DMS114 treated with DMSO at 0.1 percent for 48 hours (cell line): ENCODE results near the gene ABCG1.

Experiments
- DNase-seq: peaks from one replicate; lab custom pipeline; 2025; ENCODE audit not compliant: unreplicated experiment; lab: John Stamatoyannopoulos, UW

The ABCG1 gene

DNA sequence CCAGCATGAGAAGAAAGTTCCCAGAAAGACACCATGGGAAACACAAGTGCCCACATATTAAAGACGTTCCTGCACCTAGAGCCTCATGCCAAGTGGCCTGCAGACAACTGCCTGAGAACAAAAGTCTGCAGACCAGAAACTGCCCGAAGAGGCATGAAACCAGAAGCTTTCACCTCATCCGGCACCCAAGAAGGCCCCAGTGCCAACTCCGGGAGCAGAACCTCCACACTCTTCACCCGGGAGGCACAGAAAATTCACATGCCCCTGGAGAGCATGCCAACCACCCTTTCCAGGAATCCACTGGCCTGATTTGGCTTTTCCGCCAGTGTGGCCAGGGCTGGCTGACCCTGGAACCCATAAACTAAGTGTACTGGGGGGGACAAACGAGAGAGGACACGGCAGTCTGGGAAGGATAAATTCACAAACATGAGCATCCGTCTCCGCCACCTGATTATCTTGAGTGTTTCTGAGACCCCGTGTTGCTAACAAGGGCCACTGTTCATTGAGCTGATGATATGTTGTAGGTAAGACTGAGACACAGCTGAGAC lies 125.1 kb downstream of the ABCG1 start:
- no peak for DNase-seq

DNA sequence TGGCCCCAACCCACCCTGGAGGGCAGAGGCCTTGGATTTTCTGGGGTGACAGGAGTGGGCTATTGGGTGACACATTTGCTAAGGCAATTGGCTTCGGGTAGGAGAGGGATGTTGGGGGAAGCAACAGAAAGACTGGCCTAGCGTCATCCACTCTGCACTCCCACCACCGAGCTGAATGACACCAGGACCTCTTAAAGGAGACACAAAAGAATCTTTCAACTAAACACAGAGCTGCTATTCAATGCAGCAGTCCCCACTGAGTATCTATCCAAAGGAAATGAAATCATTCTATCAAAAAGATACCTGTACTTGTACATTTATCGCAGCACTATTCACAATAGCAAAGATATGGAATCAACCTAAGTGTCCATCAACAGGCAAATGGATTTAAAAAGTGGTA lies 125.7 kb downstream of the ABCG1 start:
- no peak for DNase-seq

DNA sequence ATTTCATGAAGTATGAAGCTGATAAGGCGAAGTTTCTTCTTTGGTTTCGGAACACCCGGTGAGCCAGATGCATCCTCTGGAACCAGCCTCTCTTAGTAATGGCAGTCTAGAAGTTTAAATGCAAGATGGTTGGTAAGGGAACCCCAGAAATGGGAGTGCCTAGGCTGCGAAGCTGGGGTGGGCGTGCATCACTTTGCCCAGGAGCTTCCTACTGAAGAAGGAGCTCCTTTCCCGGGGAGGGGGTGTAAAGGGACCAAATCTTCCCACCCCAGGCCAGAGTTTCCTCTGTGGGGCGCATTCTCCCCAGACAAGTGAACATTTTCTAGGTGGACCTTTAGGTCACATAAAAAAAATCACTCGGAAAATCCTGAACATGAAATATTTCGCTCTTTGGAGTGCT lies 127.5 kb downstream of the ABCG1 start:
- DNase-seq, result no peak
